BE2C (cell line): ENCODE data around the gene SPECC1L.

Experiments
- DNase-seq: peaks from one replicate; pipeline ENCODE4 v3.0.0-alpha.2; 2020
- H3K27me3 ChIP-seq: fragments of 250-450 bp; sonication (Bioruptor Pico); 2 replicates; pipeline ENCODE4 v1.5.1; 2020; ENCODE audit warnings: mild to moderate bottlenecking
- H3K36me3 ChIP-seq: fragments of 250-450 bp; sonication (Bioruptor Pico); 2 replicates; pipeline ENCODE4 v1.5.1; 2020; ENCODE audit warnings: mild to moderate bottlenecking
- H3K4me1 ChIP-seq: fragments of 250-450 bp; sonication (Bioruptor Pico); 2 replicates; pipeline ENCODE4 v1.5.1; 2020
- H3K4me3 ChIP-seq: 2 replicates; pipeline ENCODE4 v1.5.1; 2011; ENCODE audit warnings: low read depth, low read length
- H3K9me3 ChIP-seq: fragments of 250-450 bp; sonication (Bioruptor Pico); 2 replicates; pipeline ENCODE4 v1.5.1; 2020
- CTCF ChIP-seq: IDR thresholded peaks from 2 replicates; pipeline ENCODE4 v1.5.1; 2012; ENCODE audit warnings: mild to moderate bottlenecking, low read depth, low read length

Gene SPECC1L

GRCh38 chr22:24402460-24403192 lies 132.0 kb downstream of the SPECC1L start:
- no peak for TF ChIP-seq CTCF
- Histone ChIP-seq H3K4me3 (no peak overlapping the region), H3K27me3 (no peaks in the 10 kb centered on the region), H3K4me1 (peaks cover 50% of the 10 kb centered on the region), H3K9me3 (no peaks in the 10 kb centered on the region), H3K36me3 (peaks cover 25% of the 10 kb centered on the region)
- DNase-seq: peak; percentile 87

GRCh38 chr22:24403346-24403745 lies 132.7 kb downstream of the SPECC1L start:
- H3K9me3 ChIP-seq: no peaks in the 10 kb centered on the region
- H3K4me1 ChIP-seq: peaks cover 57% of the 10 kb centered on the region
- no peak for DNase-seq
- no peaks in the 10 kb centered on the region for H3K27me3 ChIP-seq
- H3K36me3 ChIP-seq: peaks cover 18% of the 10 kb centered on the region
- no peak overlapping the region for H3K4me3 ChIP-seq
- no peak for TF ChIP-seq CTCF

- no peak for TF ChIP-seq CTCF
- Histone ChIP-seq H3K4me3 (no peak overlapping the region), H3K9me3 (no peaks in the 10 kb centered on the region), H3K36me3 (peaks cover 15% of the 10 kb centered on the region), H3K27me3 (no peaks in the 10 kb centered on the region), H3K4me1 (peaks cover 67% of the 10 kb centered on the region)
- DNase-seq: no peak
Observed at GRCh38 chr22:24404561-24405275, 134.1 kb downstream of the SPECC1L start.

- Histone ChIP-seq H3K4me3 (no peak overlapping the region), H3K9me3 (no peaks in the 10 kb centered on the region), H3K27me3 (no peaks in the 10 kb centered on the region), H3K36me3 (peaks cover 15% of the 10 kb centered on the region), H3K4me1 (peaks cover 67% of the 10 kb centered on the region)
- no peak for TF ChIP-seq CTCF
- DNase-seq: no peak
Observed at GRCh38 chr22:24405631-24406321, 135.1 kb downstream of the SPECC1L start.

- no peaks in the 10 kb centered on the region for H3K27me3 ChIP-seq
- no peak overlapping the region for H3K4me3 ChIP-seq
- no peaks in the 10 kb centered on the region for H3K9me3 ChIP-seq
- no peak for TF ChIP-seq CTCF
- peaks cover 18% of the 10 kb centered on the region for H3K36me3 ChIP-seq
- DNase-seq: no peak
- H3K4me1 ChIP-seq: peaks cover 62% of the 10 kb centered on the region
Observed at GRCh38 chr22:24406322-24407277, 136.0 kb downstream of the SPECC1L start.
